ENCODE measurements around the gene DCAF10. TPM values are rescaled to one million over a fixed set of nuclear protein-coding genes. Genes with fewer than 3 reads are reported as not detected.

DCAF10 gene
- total RNA-seq, 4 donors from 2014 or later, result 23.8 to 30.4 (median 26.0) TPM

GRCh38 chr9:37787059-37787458 lies 13.5 kb upstream of the DCAF10 start:
- H3K4me3 ChIP-seq (ENCODE audit: low read depth, poor library complexity, severe bottlenecking), result no peak overlapping the region
- WGBS, 2 donors, result 41 to 62% methylated on average over 32 to 45 of the region's 45 CpGs
- DNase-seq (ENCODE audit: low spot score in 2 of 2), result no peak
- TF ChIP-seq CTCF (IDR thresholded peaks at IDR 0.05), result no peak
- no peak for TF ChIP-seq POLR2A (IDR thresholded peaks at IDR 0.05)
- intact Hi-C loops (cut with DNase I; ENCODE audit: low total_unique reads), result loop anchor here (10.0 kb wide), 1 partner anchor 202 kb away; no protein-coding TSS in a partner anchor

- WGBS, 2 donors, result 81 to 92% methylated on average over 6 of the region's 6 CpGs
- TF ChIP-seq POLR2A (IDR thresholded peaks at IDR 0.05) (no peak), CTCF (IDR thresholded peaks at IDR 0.05) (no peak)
- no peak for DNase-seq (ENCODE audit: low spot score in 2 of 2)
- no peak overlapping the region for H3K4me3 ChIP-seq (ENCODE audit: low read depth, poor library complexity, severe bottlenecking)
- intact Hi-C loops (cut with DNase I; ENCODE audit: low total_unique reads), result loop anchor here (10.0 kb wide), 1 partner anchor 204 kb away; no protein-coding TSS in a partner anchor
These were observed 12.3 kb upstream of the DCAF10 start for GRCh38 chr9:37788332-37788731.

- H3K4me3 ChIP-seq (ENCODE audit: low read depth, poor library complexity, severe bottlenecking), result no peak overlapping the region
- WGBS, 2 donors, result 94 to 97% methylated on average over 2 of the region's 2 CpGs
- no peak for TF ChIP-seq POLR2A (IDR thresholded peaks at IDR 0.05)
- TF ChIP-seq CTCF (IDR thresholded peaks at IDR 0.05), result no peak
- no peak for DNase-seq (ENCODE audit: low spot score in 2 of 2)
- intact Hi-C loops (cut with DNase I; ENCODE audit: low total_unique reads), result loop anchor here (5.0 kb wide), 1 partner anchor 1353 kb away; no protein-coding TSS in a partner anchor
These were observed 10.5 kb upstream of the DCAF10 start for GRCh38 chr9:37790096-37790495.

GRCh38 chr9:37792122-37792521 lies 8.5 kb upstream of the DCAF10 start:
- intact Hi-C loops (cut with DNase I; ENCODE audit: low total_unique reads), result loop anchor here (5.0 kb wide), 1 partner anchor 1355 kb away; no protein-coding TSS in a partner anchor
- TF ChIP-seq CTCF (IDR thresholded peaks at IDR 0.05), result no peak
- TF ChIP-seq POLR2A (IDR thresholded peaks at IDR 0.05), result no peak
- H3K4me3 ChIP-seq (ENCODE audit: low read depth, poor library complexity, severe bottlenecking), result no peak overlapping the region
- WGBS, 2 donors, result 88 to 89% methylated on average over 5 of the region's 5 CpGs
- no peak for DNase-seq (ENCODE audit: low spot score in 2 of 2)

GRCh38 chr9:37796232-37796631 lies 4.4 kb upstream of the DCAF10 start:
- TF ChIP-seq CTCF (IDR thresholded peaks at IDR 0.05) (no peak), POLR2A (IDR thresholded peaks at IDR 0.05) (no peak)
- H3K4me3 ChIP-seq (ENCODE audit: low read depth, poor library complexity, severe bottlenecking), result no peak overlapping the region
- 28 to 65% methylated on average over 2 of the region's 2 CpGs for WGBS, 2 donors
- intact Hi-C loops (cut with DNase I; ENCODE audit: low total_unique reads), result no loop called here
- DNase-seq (ENCODE audit: low spot score in 2 of 2), result no peak

- WGBS, 2 donors, result 45% methylated on average over 1 of the region's 1 CpG; no CpG with 5 or more reads in 1 of the 2 donors
- no peak overlapping the region for H3K4me3 ChIP-seq (ENCODE audit: low read depth, poor library complexity, severe bottlenecking)
- TF ChIP-seq POLR2A (IDR thresholded peaks at IDR 0.05), result no peak
- TF ChIP-seq CTCF (IDR thresholded peaks at IDR 0.05), result no peak
- intact Hi-C loops (cut with DNase I; ENCODE audit: low total_unique reads), result no loop called here
- no peak for DNase-seq (ENCODE audit: low spot score in 2 of 2)
These were observed 1.9 kb upstream of the DCAF10 start for GRCh38 chr9:37798677-37799076.

Measured in lower leg skin (tissue), 4 donors.